Measurements from ENCODE around the gene CBX4. TPM values are rescaled to one million over a fixed set of nuclear protein-coding genes. Genes with fewer than 3 reads are reported as not detected.

The CBX4 gene
- total and polyA plus RNA-seq, 2 of the 13 experiments (the other 11 are each of a cell fraction or from before 2014, with no cell fraction given): 25.8 to 50.8 TPM

- TF ChIP-seq, protein P1, sequence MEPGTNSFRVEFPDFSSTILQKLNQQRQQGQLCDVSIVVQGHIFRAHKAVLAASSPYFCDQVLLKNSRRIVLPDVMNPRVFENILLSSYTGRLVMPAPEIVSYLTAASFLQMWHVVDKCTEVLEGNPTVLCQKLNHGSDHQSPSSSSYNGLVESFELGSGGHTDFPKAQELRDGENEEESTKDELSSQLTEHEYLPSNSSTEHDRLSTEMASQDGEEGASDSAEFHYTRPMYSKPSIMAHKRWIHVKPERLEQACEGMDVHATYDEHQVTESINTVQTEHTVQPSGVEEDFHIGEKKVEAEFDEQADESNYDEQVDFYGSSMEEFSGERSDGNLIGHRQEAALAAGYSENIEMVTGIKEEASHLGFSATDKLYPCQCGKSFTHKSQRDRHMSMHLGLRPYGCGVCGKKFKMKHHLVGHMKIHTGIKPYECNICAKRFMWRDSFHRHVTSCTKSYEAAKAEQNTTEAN (CRISPR knock-in tag; conservative IDR thresholded peaks at IDR 0.05): no peak
- TF ChIP-seq NFIB (CRISPR knock-in tag; IDR thresholded peaks at IDR 0.05; ENCODE audit: borderline replicate concordance) (no peak), NRL (CRISPR knock-in tag; IDR thresholded peaks at IDR 0.05; ENCODE audit: borderline replicate concordance) (no peak; the same call in 1 of the 2 replicates), ZBTB7A (CRISPR knock-in tag; IDR thresholded peaks at IDR 0.05) (no peak; the same call in none of the 2 replicates), ZBTB20 (CRISPR knock-in tag; IDR thresholded peaks at IDR 0.05; ENCODE audit: borderline replicate concordance, low read depth) (peak; percentile 72; the same call in 1 of the 2 replicates), GATAD2A (CRISPR knock-in tag; IDR thresholded peaks at IDR 0.05) (peak; percentile 64), SIN3A (IDR thresholded peaks at IDR 0.05; ENCODE audit: borderline replicate concordance, low read depth, low read length) (no peak), SRSF1 (optimal IDR thresholded peaks at IDR 0.05; ENCODE audit: low read depth, low read length) (no peak), ARID4A (CRISPR knock-in tag; IDR thresholded peaks at IDR 0.05; ENCODE audit: borderline replicate concordance) (peak; percentile 58; the same call in 1 of the 2 replicates), IRX3 (CRISPR knock-in tag; IDR thresholded peaks at IDR 0.05; ENCODE audit: borderline replicate concordance, low read depth) (peak; percentile 44; the same call in 1 of the 2 replicates), TEAD3 (CRISPR knock-in tag; optimal IDR thresholded peaks at IDR 0.05; ENCODE audit: borderline replicate concordance) (no peak), HDAC2 (CRISPR knock-in tag; IDR thresholded peaks at IDR 0.05) (peak; percentile 32; the same call in 1 of the 2 replicates), NBN (conservative IDR thresholded peaks at IDR 0.05) (no peak)
- TF ChIP-seq, protein P2, sequence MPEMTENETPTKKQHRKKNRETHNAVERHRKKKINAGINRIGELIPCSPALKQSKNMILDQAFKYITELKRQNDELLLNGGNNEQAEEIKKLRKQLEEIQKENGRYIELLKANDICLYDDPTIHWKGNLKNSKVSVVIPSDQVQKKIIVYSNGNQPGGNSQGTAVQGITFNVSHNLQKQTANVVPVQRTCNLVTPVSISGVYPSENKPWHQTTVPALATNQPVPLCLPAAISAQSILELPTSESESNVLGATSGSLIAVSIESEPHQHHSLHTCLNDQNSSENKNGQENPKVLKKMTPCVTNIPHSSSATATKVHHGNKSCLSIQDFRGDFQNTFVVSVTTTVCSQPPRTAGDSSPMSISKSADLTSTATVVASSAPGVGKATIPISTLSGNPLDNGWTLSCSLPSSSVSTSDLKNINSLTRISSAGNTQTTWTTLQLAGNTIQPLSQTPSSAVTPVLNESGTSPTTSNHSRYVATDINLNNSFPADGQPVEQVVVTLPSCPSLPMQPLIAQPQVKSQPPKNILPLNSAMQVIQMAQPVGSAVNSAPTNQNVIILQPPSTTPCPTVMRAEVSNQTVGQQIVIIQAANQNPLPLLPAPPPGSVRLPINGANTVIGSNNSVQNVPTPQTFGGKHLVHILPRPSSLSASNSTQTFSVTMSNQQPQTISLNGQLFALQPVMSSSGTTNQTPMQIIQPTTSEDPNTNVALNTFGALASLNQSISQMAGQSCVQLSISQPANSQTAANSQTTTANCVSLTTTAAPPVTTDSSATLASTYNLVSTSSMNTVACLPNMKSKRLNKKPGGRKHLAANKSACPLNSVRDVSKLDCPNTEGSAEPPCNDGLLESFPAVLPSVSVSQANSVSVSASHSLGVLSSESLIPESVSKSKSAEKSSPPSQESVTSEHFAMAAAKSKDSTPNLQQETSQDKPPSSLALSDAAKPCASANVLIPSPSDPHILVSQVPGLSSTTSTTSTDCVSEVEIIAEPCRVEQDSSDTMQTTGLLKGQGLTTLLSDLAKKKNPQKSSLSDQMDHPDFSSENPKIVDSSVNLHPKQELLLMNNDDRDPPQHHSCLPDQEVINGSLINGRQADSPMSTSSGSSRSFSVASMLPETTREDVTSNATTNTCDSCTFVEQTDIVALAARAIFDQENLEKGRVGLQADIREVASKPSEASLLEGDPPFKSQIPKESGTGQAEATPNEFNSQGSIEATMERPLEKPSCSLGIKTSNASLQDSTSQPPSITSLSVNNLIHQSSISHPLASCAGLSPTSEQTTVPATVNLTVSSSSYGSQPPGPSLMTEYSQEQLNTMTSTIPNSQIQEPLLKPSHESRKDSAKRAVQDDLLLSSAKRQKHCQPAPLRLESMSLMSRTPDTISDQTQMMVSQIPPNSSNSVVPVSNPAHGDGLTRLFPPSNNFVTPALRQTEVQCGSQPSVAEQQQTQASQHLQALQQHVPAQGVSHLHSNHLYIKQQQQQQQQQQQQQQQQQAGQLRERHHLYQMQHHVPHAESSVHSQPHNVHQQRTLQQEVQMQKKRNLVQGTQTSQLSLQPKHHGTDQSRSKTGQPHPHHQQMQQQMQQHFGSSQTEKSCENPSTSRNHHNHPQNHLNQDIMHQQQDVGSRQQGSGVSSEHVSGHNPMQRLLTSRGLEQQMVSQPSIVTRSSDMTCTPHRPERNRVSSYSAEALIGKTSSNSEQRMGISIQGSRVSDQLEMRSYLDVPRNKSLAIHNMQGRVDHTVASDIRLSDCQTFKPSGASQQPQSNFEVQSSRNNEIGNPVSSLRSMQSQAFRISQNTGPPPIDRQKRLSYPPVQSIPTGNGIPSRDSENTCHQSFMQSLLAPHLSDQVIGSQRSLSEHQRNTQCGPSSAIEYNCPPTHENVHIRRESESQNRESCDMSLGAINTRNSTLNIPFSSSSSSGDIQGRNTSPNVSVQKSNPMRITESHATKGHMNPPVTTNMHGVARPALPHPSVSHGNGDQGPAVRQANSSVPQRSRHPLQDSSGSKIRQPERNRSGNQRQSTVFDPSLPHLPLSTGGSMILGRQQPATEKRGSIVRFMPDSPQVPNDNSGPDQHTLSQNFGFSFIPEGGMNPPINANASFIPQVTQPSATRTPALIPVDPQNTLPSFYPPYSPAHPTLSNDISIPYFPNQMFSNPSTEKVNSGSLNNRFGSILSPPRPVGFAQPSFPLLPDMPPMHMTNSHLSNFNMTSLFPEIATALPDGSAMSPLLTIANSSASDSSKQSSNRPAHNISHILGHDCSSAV (CRISPR knock-in tag; IDR thresholded peaks at IDR 0.05; ENCODE audit: borderline replicate concordance): no peak
Measured at GRCh38 chr17:79831265-79832217, 7.7 kb downstream of the CBX4 start (continued).
